ENCODE results near the gene UBALD1.
"Not testable (repeated sequence)": the region's sequence is repeated elsewhere in the genome, so short reads cannot be mapped to it uniquely, and the experiment has no call there.

UBALD1 gene

DNA sequence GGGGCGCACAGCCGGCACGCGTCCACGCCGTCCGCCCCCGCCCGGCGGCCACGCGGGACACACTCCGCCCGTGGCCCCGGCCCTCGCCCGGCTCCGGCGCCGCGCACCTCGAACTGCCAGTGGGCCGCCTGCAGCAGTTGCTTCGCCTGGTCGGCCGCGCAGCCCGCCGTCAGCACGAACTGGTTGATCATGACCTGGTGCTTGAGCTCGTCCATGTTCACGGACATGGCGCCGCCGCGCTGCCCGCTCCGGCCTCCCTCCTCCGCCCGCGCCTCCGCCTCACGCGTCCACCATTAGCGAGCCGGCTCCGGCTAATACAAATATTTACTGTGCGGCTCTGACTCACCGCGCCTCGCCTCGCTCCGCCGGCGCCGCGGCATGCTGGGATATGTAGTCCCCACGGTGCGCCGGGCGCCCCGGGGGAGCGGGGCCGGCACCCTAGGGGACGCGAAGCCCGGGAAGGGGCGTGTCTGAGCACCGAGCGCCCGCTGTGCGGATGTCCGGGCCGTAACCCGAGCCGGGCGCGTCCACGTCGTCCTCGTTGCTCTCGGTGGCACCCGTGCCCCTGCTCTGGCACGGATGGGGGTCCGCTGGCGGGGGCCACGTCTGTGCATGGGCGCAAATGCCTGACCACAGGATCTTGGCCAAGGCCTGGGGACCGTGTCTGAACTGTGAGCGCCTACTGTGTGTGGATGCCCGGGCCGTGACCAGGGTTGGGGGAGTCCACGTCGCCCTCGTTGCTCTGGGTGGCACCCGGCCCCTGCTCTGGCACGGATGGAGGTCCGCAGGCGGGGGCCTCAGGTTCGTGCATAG is at the start of gene UBALD1:
Gene UBALD1 (minus strand): TSS at position 318 of the 813 bp plus-strand sequence. CDS start 91 bp downstream, at position 227.
- in situ Hi-C loops (cut with HindIII; ENCODE audit: low sequenced_read_pairs), result no loop called here

- in situ Hi-C loops (cut with HindIII; ENCODE audit: low sequenced_read_pairs), result no loop called here
These were observed 49.2 kb upstream of the UBALD1 start for GRCh38 chr16:4663777-4664465.

DNA sequence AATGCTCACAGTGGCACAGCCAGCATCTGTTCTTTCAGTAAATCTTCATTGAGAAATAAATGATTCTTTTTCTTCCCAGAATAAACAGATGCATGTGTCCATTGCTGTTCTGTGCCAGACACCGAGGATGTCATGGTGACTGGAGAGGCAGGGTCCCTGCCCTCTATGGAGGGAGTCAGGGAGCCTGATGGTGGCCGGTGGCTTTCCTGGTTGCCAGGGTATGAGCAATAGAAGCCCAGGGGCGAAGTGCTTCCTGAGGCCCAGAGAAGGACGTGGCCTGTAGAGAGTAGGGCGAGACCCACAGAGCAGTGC is 48.7 kb upstream of the UBALD1 start:
- in situ Hi-C loops (cut with HindIII; ENCODE audit: low sequenced_read_pairs), result no loop called here

- in situ Hi-C loops (cut with HindIII; ENCODE audit: low sequenced_read_pairs), result no loop called here
These were observed 47.0 kb upstream of the UBALD1 start for GRCh38 chr16:4661661-4662060.

DNA sequence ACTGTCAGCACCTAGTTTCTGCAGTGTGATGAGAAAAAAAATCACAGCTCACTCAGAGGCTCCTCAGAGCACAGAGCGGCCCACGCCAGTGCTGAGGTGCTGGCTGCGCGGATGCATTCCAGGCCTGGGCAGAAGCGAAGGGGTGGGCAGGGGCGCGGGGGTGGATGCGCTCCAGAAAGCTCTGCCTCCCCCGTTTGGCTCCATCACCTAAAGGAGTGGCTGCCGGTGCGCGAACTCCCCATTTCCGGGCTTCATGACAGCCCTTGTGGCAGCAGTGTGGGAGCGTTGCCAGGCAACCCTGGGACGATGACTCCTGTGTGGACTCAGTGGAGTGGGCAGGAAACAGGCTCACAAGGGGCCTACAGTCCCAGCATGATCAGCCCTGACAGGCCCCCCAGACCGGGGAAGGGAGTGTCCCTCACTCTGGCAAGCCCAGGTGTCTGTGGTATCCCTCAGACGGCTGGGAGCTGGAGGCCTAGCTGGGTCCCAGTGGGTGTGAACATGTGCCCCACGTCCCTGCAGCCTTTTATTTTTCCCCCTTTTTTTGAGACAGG is 45.8 kb upstream of the UBALD1 start:
- in situ Hi-C loops (cut with HindIII; ENCODE audit: low sequenced_read_pairs), result no loop called here

DNA sequence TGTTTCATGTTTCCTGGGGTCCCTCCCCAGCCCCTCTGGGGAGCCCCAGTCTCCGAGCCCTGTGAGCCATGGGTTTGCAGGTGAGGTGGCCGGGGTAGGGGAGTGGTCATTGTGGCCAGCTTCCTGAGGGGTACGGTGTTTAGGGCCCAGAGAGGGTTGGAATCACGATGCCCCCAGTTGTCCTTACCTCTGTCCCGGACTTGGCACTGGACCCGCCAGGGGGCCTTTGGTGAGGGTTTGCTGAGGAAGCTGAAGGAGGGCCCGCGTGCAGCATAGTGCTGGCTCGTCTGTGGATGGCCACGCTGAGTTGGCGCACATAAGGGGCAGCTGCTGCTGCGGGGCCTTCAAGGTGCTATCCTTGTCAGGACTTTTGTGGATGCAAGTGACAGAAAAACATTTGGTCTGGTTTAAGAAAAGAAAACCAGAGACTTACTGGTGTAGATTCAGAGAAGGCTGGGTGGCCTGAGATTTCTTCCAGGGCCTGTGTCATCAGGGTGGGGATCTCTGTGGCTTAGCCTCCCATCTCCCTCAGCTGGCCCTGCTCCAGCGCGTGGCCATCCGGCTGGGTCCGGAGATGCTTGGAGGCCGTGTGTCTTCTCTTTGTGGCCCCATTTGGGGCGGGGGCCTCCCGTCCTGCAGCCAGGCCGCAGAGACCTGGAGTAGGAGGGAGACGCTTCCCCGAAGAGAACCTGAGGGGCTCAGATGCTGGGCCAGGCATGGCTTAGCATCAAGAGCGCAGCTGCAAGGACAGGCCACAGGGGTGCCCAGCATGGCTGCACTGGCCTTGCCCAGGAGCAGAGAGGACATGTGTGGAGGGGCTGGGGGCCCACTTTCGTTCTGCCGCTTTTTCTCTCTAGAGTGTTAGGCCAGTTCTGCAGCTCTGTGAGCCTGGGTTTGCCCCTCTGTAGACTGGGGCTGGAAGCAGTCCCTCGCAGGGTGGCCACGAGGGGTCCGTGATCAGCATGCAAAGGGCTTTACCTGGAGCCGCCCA is 45.0 kb upstream of the UBALD1 start:
- in situ Hi-C loops (cut with HindIII; ENCODE audit: low sequenced_read_pairs), result no loop called here

DNA sequence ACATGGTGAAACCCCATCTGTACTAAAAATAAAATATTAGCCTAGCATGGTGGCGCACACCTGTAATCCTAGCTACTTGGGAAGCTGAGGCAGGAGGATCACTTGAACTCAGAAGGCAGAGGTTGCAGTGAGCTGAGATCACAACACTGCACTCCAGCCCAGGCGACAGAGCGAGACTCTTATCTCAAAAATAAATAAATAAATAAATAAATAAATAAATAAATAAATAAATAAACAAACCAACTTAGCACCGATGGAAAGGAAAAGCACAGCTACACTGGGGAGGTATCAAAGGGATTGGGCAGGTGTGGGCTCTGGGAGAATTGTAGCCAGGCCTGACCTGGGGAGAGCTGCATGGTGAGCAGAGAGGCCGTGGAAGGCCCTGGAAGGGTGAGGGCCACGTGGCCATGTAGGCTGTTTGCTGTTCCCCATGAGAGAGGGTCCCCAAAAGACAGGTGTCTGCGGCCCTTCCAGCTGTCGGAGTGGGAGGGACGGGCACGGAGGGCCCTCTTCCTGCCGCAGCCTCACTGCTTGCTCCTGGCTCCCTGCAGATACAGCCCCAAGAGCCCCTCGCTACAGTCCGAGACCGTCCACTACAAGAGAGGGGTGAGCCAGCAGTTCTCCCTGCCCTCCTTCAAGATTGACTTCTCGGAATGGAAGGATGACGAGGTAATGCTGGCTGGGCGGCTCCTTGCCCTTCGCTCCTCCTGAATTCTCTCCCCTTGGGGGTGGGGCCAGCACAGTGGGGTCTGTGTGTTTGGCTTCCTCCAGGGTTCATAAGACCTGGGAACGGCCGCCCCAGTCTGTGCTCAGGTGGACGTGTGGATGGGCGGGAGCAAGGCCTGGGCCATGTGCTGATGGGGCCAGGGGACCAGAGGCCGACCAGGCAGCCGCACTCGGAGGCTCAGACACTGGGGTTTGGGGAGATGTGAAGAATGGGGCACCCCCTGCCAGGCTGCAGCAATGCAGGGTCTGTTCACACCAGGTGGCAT is 42.3 kb upstream of the UBALD1 start:
- in situ Hi-C loops (cut with HindIII; ENCODE audit: low sequenced_read_pairs), result no loop called here

DNA sequence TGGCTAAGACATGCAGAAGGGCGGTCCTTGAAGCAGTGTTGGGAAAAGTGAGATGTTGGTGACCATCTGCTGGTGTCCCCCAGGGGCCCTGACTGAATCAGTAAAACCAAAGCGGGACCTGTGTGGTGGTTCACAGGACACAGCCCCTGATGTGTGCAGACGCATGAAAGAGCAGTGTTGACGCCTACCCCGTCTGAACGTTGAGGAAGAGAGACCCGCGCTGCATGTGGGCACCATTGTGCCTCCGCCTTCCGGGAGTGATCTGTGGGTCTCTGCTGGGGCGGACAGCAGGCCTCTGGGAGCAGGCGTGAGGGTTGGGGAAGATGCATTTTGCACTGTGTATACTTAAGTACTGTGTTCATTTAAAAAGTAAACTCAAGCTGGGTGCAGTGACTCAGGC is 41.5 kb upstream of the UBALD1 start:
- in situ Hi-C loops (cut with HindIII; ENCODE audit: low sequenced_read_pairs), result no loop called here

DNA sequence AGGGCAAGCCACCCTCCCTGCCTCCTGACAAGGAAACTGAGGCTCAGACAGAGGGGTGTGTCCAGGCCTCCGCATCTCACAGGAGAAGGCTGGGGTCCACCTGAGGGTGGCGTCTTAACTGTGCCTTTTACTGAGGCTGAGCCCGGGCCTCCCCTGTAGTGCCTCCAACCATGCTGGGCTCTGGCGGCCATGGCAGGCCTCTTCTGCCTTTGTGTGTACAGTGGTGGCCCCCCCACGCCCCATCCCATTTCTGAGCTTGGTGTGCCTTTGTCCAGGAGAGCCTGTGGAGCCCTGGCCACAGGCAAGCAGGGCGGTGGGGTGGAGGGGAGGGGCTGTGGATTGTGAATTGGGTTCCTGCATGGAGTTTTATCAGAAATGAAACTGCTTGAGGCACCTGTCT is 41.1 kb upstream of the UBALD1 start:
- in situ Hi-C loops (cut with HindIII; ENCODE audit: low sequenced_read_pairs), result no loop called here

DNA sequence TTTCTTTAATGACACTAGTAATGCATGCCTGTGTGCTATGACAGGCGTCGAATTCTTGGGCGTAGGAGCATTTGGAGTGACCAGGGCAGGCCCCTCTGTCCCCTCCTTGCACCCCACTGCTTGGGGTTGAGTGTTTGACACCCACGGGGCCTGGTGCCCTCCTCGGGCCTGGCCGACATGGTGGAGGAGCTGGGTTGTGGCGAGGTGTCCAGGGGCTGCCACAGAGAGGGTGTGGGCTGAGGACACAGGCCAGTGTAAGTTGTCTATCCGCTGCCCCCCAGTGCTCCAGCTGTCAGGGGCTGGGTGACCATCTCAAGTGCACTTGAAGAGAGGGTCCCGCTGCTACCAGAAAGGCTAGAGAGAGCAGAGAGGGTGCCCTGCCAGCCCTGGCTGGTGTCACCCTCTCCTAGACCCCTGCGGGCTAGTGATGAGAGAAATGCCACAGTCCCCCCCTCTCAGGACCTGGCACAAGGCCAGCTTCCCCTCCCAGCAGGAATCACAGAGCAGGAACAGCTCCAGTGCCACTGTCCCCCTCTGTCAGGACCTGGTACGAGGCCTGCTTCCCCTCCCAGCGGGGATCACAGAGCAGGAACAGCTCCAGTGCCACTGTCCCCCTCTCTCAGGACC is 40.4 kb upstream of the UBALD1 start:
- in situ Hi-C loops (cut with HindIII; ENCODE audit: low sequenced_read_pairs), result no loop called here

DNA sequence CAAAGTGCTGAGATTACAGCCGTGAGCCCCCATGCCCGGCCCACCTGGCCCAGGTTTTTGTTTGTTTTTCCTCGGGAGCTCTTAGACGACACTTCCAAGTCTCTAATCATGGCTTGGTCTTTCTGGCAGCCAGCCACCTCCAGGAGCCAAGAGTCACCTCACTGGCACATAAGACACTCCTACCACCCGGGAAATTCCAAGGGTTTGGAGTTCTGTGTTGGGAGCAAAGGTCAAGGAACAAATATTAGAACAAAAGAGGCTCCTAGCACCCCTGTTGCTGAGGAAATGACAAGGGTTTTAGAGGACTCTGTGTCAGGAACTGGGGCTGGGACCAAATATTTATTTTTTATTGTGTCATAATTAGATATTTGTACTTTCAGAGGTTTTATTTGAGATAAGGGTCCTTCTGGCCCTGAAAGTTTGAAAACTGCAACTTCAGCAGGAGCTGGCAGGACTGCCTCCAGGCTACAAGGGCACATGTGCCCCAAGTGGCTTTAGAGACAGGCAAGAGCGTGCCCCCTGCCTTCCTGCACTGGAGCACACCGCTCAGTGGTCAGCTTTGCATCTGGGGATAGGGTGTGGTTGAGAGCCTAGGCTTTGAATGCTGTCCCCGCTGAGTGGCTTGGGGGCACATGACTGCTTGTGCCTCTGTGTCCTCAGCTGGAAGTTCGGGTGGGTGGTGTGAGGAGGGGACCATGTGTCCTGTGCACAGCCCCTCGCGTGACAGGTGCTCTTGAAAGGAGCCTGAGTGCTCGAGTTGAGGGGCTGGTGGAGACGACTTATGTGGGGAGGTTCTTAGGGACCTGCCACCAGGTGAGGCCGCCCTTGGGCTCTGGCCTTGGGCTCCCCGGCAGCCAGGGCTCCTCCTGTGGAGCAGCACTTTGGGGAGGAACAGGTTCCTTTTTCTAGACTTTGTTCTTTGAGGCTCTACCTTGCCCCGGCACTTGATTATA is 39.6 kb upstream of the UBALD1 start:
- in situ Hi-C loops (cut with HindIII; ENCODE audit: low sequenced_read_pairs), result no loop called here

DNA sequence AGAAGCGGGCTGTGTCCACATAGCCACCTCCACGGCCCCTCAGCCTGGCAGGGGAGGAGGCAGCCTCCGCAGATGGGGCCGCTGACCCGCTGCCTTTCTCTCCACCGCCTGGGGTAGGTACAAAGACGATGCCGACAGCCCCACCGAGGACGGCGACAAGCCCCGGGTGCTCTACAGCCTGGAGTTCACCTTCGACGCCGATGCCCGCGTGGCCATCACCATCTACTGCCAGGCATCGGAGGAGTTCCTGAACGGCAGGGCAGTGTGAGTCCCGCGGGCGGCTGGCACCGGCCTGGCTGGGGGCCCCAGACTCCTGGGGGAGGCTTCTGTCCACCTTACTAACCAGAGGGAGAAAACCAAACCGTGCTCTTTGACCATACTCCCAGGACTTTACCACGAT is 37.9 kb upstream of the UBALD1 start:
- in situ Hi-C loops (cut with HindIII; ENCODE audit: low sequenced_read_pairs), result no loop called here

GRCh38 chr16:4651827-4652226 is 37.1 kb upstream of the UBALD1 start:
- in situ Hi-C loops (cut with HindIII; ENCODE audit: low sequenced_read_pairs), result no loop called here

DNA sequence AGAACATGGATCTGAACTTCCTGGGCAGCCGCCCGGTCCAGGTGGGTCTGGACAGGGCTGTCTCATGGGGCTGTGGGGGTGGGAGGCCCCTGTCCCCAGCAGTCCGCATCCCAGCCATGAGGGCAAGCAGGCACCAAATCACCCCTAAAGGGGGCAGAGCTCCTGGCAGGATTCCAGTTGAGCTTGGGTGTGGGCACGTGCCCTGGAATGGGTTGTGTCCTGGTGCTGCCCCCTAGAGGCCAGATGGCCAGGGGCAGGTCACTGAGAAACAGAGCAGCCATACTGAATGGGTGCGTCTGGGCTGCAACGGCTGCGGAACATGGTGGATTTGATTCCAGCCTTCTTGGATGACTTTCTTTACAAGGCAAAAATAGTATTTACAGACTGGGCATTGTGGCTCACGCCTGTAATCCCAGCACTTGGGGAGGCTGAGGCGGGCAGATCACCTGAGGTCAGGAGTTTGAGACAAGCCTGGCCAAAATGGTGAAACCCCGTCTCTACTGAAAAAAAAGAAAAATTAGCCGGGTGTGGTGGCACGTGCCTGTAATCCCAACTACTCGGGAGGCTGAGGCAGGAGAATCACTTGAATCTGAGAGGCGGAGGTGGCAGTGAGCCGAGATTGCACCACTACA is 35.9 kb upstream of the UBALD1 start:
- in situ Hi-C loops (cut with HindIII; ENCODE audit: low sequenced_read_pairs), result not testable (repeated sequence)

DNA sequence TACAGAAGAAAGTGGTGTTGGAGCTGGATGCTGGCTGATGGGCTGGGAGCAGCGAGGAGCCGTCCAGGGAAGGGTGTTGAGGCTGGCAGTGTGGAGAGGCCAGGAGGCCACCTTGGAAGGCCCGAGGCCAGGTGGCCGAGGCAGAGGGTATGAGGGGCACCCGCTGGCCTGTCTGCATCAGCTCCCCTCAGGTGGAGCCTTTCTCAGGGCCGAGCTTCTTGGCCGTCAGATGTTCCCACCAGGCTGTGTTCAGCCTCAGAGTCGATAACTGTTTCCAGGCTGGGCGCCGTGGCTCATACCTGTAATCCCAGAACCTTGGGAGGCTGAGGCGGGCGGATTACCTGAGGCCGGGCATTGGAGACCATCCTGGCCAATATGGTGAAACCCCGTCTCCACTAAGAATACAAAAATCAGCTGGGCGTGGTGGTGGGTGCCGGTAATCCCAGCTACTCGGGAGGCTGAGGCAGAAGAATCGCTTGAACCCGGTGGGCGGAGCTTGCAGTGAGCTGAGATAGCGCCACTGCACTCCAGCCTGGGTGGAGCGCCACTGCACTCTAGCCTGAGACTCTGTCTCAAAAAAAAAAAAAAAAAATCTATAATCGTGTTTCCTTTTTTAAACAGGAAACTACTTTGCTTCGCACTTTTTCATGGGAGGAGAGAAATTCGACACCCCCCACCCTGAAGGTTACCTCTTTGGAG is 35.2 kb upstream of the UBALD1 start:
- in situ Hi-C loops (cut with HindIII; ENCODE audit: low sequenced_read_pairs), result no loop called here

DNA sequence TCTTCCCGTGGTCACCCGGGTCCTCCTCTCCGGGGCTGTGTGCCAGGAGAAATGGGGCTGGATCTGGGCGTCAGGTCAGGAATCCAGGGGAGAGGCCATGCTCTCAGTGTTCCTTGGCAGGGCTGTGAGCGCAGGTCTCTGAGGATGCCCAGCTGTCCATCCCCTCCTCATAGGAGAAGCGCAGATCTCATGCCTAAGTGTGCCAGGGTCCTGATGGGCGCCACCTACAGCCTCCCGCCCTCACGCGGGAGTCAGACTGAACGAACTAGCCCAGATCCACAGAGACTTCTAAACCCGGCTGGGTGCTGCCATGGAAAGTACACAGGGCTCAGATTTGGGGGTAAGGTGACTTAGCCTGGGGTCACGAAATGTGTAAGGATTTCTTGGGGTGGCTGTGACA is 34.2 kb upstream of the UBALD1 start:
- in situ Hi-C loops (cut with HindIII; ENCODE audit: low sequenced_read_pairs), result no loop called here

GRCh38 chr16:4647644-4647980 is 32.9 kb upstream of the UBALD1 start:
- in situ Hi-C loops (cut with HindIII; ENCODE audit: low sequenced_read_pairs), result no loop called here

Data from endothelial cell of hepatic sinusoid (primary cell).